ENCODE measurements around the gene TBRG1.
"Not testable (repeated sequence)": the region's sequence is repeated elsewhere in the genome, so short reads cannot be mapped to it uniquely, and the experiment has no call there.

DNA sequence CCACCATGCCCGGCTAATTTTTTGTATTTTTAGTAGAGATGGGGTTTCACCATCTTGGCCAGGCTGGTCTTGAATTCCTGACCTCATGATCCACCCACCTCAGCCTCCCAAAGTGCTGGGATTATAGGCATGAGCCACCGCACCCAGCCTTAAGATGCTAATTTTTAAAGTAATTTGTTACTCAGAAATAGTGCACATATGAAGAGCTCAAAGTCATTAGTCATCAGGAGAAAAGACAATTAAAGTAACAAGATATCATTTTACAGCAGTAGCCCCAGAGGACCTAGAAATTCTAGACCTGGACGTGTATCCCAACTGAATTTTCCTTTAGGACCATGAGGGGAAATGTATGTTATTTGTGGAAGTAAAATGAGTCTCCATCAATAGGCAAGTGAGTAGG is 19.9 kb upstream of the TBRG1 start:
- TF ChIP-seq POLR2A, CTCF, POLR2AphosphoS5 (IDR thresholded peaks at IDR 0.05): not testable (repeated sequence)

Data from breast epithelium (tissue), 3 donors.